PC-3 (cell line): ENCODE results near the gene RNF225.

ENCODE experiments used
- CTCF ChIP-seq: fragments of 300-600 bp; sonication (generic); conservative IDR thresholded peaks from 2 replicates; pipeline ENCODE4 v1.5.1; 2017; ENCODE audit warnings: antibody characterized with exemption, low read depth, mild to moderate bottlenecking, low read length
- EZH2phosphoT487 ChIP-seq: fragments of 300-600 bp; sonication (generic); IDR thresholded peaks from 2 replicates; pipeline ENCODE4 v1.6.1; 2018; ENCODE audit warnings: mild to moderate bottlenecking, antibody characterized with exemption, low read length, borderline replicate concordance

GRCh38 chr19:58385891-58386575 is 9.4 kb upstream of the RNF225 start:
- TF ChIP-seq CTCF (no peak), EZH2phosphoT487 (no peak)
